GM12874 (cell line): ENCODE measurements around the gene RDH16.

Source experiments
- CTCF ChIP-seq: IDR thresholded peaks from 2 replicates; pipeline ENCODE4 v1.5.1; 2011; ENCODE audit warnings: low read depth, mild to moderate bottlenecking, control low read depth, low read length, moderate library complexity; ENCODE audit not compliant: insufficient read depth

RDH16 gene

GRCh38 chr12:56947633-56948456, 9.6 kb downstream of the RDH16 start:
- TF ChIP-seq CTCF, result no peak

- TF ChIP-seq CTCF, result no peak
Observed at GRCh38 chr12:56943878-56944277, 13.5 kb downstream of the RDH16 start.

- TF ChIP-seq CTCF, result no peak
Observed at GRCh38 chr12:56941299-56942017, 15.9 kb downstream of the RDH16 start.

- no peak for TF ChIP-seq CTCF
Observed at GRCh38 chr12:56935752-56936151, 21.7 kb downstream of the RDH16 start.

GRCh38 chr12:56935157-56935556, 22.3 kb downstream of the RDH16 start:
- no peak for TF ChIP-seq CTCF

- TF ChIP-seq CTCF, result no peak
Observed at GRCh38 chr12:56933826-56934625, 23.4 kb downstream of the RDH16 start, which contains the start of gene SDR9C7. Gene SDR9C7, minus strand, starts transcription at chr12:56934408. Its CDS starts 147 bp downstream, at chr12:56934261.

GRCh38 chr12:56932867-56933266, 24.5 kb downstream of the RDH16 start:
- TF ChIP-seq CTCF, result no peak
